Activated CD4-positive, alpha-beta memory T cell treated with anti-CD3 and anti-CD28 coated beads for 36 hours (primary cell): ENCODE data around the gene ADGRL2. TPM values are rescaled to one million over a fixed set of nuclear protein-coding genes. Genes with fewer than 3 reads are reported as not detected.
"Not testable (repeated sequence)": the region's sequence is repeated elsewhere in the genome, so short reads cannot be mapped to it uniquely, and the experiment has no call there.

ENCODE experiments used
- CTCF ChIA-PET: fragments of 350-600 bp; sonication (Branson Sonifier 250); formaldehyde crosslinking; loops from one replicate; lab custom pipeline; 2021; ENCODE audit warnings: antibody characterized with exemption, inconsistent platforms; lab: Charles Lee
- POLR2A ChIA-PET: fragments of 350-600 bp; sonication (Branson Sonifier 250); formaldehyde crosslinking; loops from one replicate; lab custom pipeline; 2021; ENCODE audit warnings: antibody characterized with exemption; lab: Charles Lee
- DNase-seq: peaks from one replicate; pipeline ENCODE4 v3.0.0-alpha.2; 2020
- H3K27ac Mint-ChIP-seq: one replicate; pipeline ENCODE4 v1.8.0; 2021; ENCODE audit warnings: mixed read lengths
- H3K27me3 Mint-ChIP-seq: one replicate; pipeline ENCODE4 v1.8.0; 2021; ENCODE audit warnings: mixed read lengths
- H3K36me3 Mint-ChIP-seq: one replicate; pipeline ENCODE4 v1.8.0; 2021; ENCODE audit warnings: mixed read lengths
- H3K4me1 Mint-ChIP-seq: one replicate; pipeline ENCODE4 v1.8.0; 2021; ENCODE audit warnings: low read depth, mixed read lengths
- H3K4me3 Mint-ChIP-seq: one replicate; pipeline ENCODE4 v1.8.0; 2021; ENCODE audit warnings: mild to moderate bottlenecking, mixed read lengths
- H3K9me3 Mint-ChIP-seq: one replicate; pipeline ENCODE4 v1.8.0; 2021; ENCODE audit warnings: mixed read lengths
- intact Hi-C: fragments of 100-400 bp; cut with micrococcal nuclease; formaldehyde crosslinking; loops from one replicate; pipeline ENCODE4 v1.15.1; 2023
- total RNA-seq, 2 experiments: library from RNA; stranded (reverse); gene quantifications; one replicate each; pipeline ENCODE4 v1.2.3, GENCODE V29; 2021

Gene ADGRL2
- total RNA-seq, 2 experiments from 2014 or later = not detected

GRCh38 chr1:81867235-81867634 is 66.5 kb downstream of the ADGRL2 start:
- POLR2A ChIA-PET = no interaction called here
- CTCF ChIA-PET = no interaction called here
- Mint-ChIP-seq H3K4me3 (no peak overlapping the region), H3K36me3 (no peaks in the 10 kb centered on the region), H3K27me3 (no peaks in the 10 kb centered on the region), H3K4me1 (no peaks in the 10 kb centered on the region), H3K27ac (no peak overlapping the region), H3K9me3 (peaks cover 2% of the 10 kb centered on the region)
- no peak for DNase-seq
- intact Hi-C loops = no loop called here

DNA sequence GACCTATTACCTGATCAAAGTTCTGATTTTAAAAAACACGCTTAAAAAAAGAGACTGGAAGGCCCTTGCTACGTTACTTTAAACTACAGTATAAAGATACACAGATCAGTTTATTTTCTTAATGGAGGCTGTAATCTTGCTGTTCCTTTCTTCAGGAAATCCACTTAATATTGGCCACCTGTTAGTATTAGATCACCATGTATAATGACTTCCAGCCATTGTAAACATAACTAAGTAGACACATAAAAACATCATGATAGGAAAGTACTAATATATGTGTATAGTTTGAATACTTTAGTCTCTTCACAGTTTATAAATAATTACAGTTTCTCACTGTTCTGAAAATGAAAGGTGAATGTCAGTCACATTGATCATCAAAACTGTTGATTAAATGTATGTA is 68.6 kb downstream of the ADGRL2 start:
- intact Hi-C loops = no loop called here
- DNase-seq = no peak
- CTCF ChIA-PET = no interaction called here
- Mint-ChIP-seq H3K9me3 (peaks cover 5% of the 10 kb centered on the region), H3K27ac (no peak overlapping the region), H3K4me3 (no peak overlapping the region), H3K36me3 (no peaks in the 10 kb centered on the region), H3K4me1 (no peaks in the 10 kb centered on the region), H3K27me3 (no peaks in the 10 kb centered on the region)
- POLR2A ChIA-PET = no interaction called here

GRCh38 chr1:81871091-81871490 is 70.4 kb downstream of the ADGRL2 start:
- H3K4me3 Mint-ChIP-seq, H3K9me3 Mint-ChIP-seq, POLR2A ChIA-PET, CTCF ChIA-PET, intact Hi-C loops, DNase-seq, H3K27ac Mint-ChIP-seq, H3K27me3 Mint-ChIP-seq, H3K4me1 Mint-ChIP-seq, H3K36me3 Mint-ChIP-seq: not testable (repeated sequence)

- Mint-ChIP-seq H3K36me3 (no peaks in the 10 kb centered on the region), H3K4me3 (no peak overlapping the region), H3K4me1 (no peaks in the 10 kb centered on the region), H3K27ac (no peak overlapping the region), H3K9me3 (peaks cover 3% of the 10 kb centered on the region), H3K27me3 (no peaks in the 10 kb centered on the region)
- CTCF ChIA-PET = no interaction called here
- intact Hi-C loops = no loop called here
- no peak for DNase-seq
- POLR2A ChIA-PET = no interaction called here
Observed at GRCh38 chr1:81873946-81874345, 73.2 kb downstream of the ADGRL2 start.

DNA sequence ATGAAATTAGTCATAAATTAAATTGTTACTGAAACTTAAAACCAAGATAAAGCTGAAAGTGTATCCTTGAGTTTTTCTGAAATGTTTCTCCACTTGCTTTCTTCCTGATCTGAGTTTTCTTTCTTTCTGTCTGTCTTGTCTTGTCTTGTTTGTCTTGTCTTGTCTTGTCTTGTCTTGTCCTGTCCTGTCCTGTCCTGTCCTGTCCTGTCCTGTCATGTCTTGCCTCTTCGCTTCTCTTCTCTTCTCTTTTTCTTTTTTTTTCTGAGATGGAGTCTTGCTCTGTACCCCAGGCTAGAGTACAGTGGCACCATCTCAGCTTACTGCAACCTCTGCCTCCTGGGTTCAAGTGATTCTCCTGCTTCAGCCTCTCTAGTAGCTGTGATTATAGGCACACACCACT is 73.7 kb downstream of the ADGRL2 start:
- Mint-ChIP-seq H3K27ac (no peak overlapping the region), H3K27me3 (no peaks in the 10 kb centered on the region), H3K36me3 (no peaks in the 10 kb centered on the region), H3K4me1 (no peaks in the 10 kb centered on the region), H3K9me3 (peaks cover 3% of the 10 kb centered on the region), H3K4me3 (no peak overlapping the region)
- intact Hi-C loops = no loop called here
- POLR2A ChIA-PET = interaction anchor here (0.6 kb wide), 1 partner anchor 39 kb away, joined by 4 read pairs; no protein-coding TSS in a partner anchor
- CTCF ChIA-PET = no interaction called here
- no peak for DNase-seq

GRCh38 chr1:81874940-81875339 is 74.2 kb downstream of the ADGRL2 start:
- no peaks in the 10 kb centered on the region for H3K36me3 Mint-ChIP-seq
- H3K4me3 Mint-ChIP-seq = no peak overlapping the region
- POLR2A ChIA-PET = interaction anchor here (0.6 kb wide), 1 partner anchor 40 kb away, joined by 4 read pairs; no protein-coding TSS in a partner anchor

DNA sequence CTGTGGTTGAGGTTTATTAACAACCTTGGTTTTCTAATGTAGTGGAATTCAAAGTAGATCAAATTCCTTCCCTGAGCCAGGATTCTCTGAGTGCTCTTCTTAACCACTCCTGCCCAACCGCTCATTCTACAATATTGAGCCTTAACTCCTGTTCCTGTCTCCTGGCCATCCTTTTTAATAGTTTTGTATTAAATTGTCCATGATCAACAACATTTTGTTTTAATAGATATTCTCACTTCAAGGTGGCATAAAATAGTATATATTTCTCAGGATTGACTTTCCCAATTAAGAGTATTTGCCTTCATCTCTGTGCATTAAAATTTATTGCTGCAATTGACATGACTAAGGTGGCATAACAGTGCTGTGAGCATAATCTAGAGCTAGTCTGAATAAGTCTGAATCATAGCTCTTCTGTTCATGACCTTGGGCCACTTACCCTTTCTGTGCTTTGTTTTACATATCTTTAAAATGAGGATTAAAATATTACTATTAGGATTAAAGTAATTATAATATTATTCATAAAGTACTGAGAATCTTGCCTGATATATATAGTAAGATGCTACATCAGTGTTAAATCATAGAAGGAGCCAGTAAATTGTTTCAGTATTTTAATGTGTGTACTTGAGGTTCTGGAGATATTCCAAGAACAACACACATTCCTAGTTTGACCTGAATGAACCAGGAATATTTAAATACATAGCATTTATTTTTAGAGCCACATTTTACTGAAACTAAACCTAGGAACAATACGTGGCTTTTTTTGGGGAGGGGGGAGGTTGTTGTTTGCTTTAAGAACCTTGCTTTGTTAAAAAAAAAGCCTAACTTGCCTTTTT is 76.4 kb downstream of the ADGRL2 start:
- Mint-ChIP-seq H3K27ac (no peak overlapping the region), H3K27me3 (no peaks in the 10 kb centered on the region), H3K4me1 (no peaks in the 10 kb centered on the region), H3K9me3 (peaks cover 3% of the 10 kb centered on the region), H3K36me3 (no peaks in the 10 kb centered on the region), H3K4me3 (no peak overlapping the region)
- ChIA-PET POLR2A (no interaction called here), CTCF (no interaction called here)
- intact Hi-C loops = no loop called here
- no peak for DNase-seq

More at GRCh38 chr1:81874940-81875339, 74.2 kb downstream of the ADGRL2 start:
- CTCF ChIA-PET = no interaction called here
- Mint-ChIP-seq H3K9me3 (peaks cover 3% of the 10 kb centered on the region), H3K27me3 (no peaks in the 10 kb centered on the region), H3K27ac (no peak overlapping the region), H3K4me1 (no peaks in the 10 kb centered on the region)
- DNase-seq = no peak
- intact Hi-C loops = no loop called here

DNA sequence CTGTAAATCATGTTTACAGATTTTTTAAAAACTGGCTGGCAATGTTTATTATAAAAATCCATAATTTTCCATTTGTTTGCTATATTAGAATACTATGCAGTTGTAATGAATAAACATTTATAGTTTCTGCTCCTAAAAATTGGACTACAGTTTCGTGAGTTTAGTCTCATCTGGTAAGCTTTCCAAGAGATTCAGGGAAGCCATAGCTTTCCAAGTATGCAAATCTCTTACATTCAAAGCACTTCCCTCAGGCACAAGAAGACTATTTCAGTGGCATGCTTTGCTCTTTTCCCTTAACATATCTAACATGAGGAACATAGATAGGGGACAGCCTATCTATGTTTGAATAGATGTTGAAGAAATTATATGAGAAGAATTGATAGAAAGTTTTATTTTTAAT is 77.2 kb downstream of the ADGRL2 start:
- intact Hi-C loops = no loop called here
- Mint-ChIP-seq H3K27ac (no peak overlapping the region), H3K36me3 (no peaks in the 10 kb centered on the region), H3K4me1 (no peaks in the 10 kb centered on the region), H3K9me3 (peaks cover 2% of the 10 kb centered on the region), H3K27me3 (no peaks in the 10 kb centered on the region), H3K4me3 (no peak overlapping the region)
- ChIA-PET CTCF (no interaction called here), POLR2A (no interaction called here)
- DNase-seq = no peak

DNA sequence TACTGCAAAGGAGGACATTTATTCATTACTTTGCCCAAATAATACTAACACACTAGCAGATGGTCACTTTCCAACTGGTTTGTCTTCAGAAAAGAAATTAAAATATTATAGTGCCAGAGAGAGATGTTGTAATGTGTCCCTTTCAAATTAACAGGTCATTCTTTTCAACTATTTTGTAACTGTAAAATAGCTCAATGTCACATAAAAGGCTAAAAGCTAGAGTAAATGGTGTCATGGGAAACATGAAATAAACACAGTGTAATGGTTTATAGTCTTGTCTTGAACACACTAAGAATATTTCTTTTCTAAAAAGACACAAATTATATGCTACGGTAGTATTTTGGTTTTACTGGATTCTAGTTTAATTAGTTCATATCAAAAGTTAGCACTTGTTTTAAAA is 77.8 kb downstream of the ADGRL2 start:
- Mint-ChIP-seq H3K9me3 (no peaks in the 10 kb centered on the region), H3K27ac (no peak overlapping the region), H3K4me1 (no peaks in the 10 kb centered on the region), H3K4me3 (no peak overlapping the region), H3K36me3 (no peaks in the 10 kb centered on the region), H3K27me3 (no peaks in the 10 kb centered on the region)
- intact Hi-C loops = no loop called here
- DNase-seq = no peak
- CTCF ChIA-PET = no interaction called here
- POLR2A ChIA-PET = no interaction called here

GRCh38 chr1:81880781-81881180 is 80.0 kb downstream of the ADGRL2 start:
- POLR2A ChIA-PET = no interaction called here
- Mint-ChIP-seq H3K36me3 (no peaks in the 10 kb centered on the region), H3K27ac (no peak overlapping the region), H3K27me3 (no peaks in the 10 kb centered on the region), H3K4me3 (no peak overlapping the region), H3K9me3 (no peaks in the 10 kb centered on the region), H3K4me1 (no peaks in the 10 kb centered on the region)
- intact Hi-C loops = no loop called here
- DNase-seq = no peak
- CTCF ChIA-PET = no interaction called here

GRCh38 chr1:81885291-81885690 is 84.6 kb downstream of the ADGRL2 start:
- CTCF ChIA-PET = no interaction called here
- intact Hi-C loops = no loop called here
- Mint-ChIP-seq H3K27ac (no peak overlapping the region), H3K9me3 (no peaks in the 10 kb centered on the region), H3K36me3 (no peaks in the 10 kb centered on the region), H3K27me3 (no peaks in the 10 kb centered on the region), H3K4me3 (no peak overlapping the region), H3K4me1 (no peaks in the 10 kb centered on the region)
- POLR2A ChIA-PET = no interaction called here
- DNase-seq = no peak

- H3K36me3 Mint-ChIP-seq, H3K4me3 Mint-ChIP-seq, H3K9me3 Mint-ChIP-seq, CTCF ChIA-PET, DNase-seq, intact Hi-C loops, H3K4me1 Mint-ChIP-seq, H3K27ac Mint-ChIP-seq, POLR2A ChIA-PET, H3K27me3 Mint-ChIP-seq: not testable (repeated sequence)
Observed at GRCh38 chr1:81886292-81886691, 85.6 kb downstream of the ADGRL2 start.
